ENCODE results near the gene RPL13.
A peak's percentile ranks its signal among the peaks of the same experiment; 100 is the strongest.

The RPL13 gene

DNA sequence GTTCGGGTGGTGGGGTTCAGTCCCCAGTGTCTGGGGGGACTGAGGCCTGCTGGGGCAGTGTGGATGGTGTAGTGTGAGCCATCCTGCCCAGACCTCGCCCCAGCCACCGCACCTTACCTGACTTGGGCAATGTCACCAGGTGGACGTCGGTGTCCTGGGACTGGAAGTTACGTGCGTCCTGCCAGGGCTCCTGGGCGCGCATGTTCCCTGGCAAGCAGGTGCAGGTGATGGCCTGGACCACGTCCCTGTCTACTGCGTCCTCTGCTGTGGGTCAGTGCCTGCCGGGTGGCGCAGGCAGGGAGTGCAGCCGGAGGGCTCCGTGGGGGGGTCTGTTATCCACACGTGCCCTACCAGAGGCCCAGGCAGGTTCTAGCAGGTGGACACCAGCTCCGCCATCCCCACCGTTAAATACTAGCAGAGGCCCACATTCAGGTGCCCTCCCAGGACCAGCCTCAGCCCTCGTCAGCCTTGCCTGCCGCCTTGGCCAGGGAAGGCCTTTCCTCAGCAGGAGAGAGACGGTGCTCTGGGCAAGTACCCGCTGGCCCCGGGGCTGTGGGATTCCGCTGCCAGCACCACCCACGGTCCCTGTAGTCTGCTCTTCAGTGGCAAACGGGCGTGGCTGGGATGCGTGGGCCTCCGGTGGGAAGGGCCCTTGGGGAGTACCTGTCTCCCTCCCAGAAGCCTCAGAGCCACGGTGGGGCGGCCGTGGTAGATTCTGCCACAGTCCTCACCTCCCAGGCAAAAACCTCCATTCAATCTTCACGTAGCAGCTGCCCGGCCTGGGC, 44.9 kb downstream of the RPL13 start:
- Histone ChIP-seq H3K4me2 (ENCODE audit: insufficient read depth, low read length) (0 out of 2 replicates have a peak overlapping the region, but pooled peaks have one; percentile 17), H3K9me3 (ENCODE audit: insufficient read depth, low read length, severe bottlenecking) (no peaks in the 10 kb centered on the region), H3K4me3 (ENCODE audit: low read depth in 1 of 2, low read length in 2 of 2) (no peak overlapping the region), H4K20me1 (ENCODE audit: insufficient read depth, low read length) (0 out of 2 replicates have a peak, but pooled peaks cover 3% of the 10 kb centered on the region), H3K36me3 (ENCODE audit: insufficient read depth, low read length) (no peaks in the 10 kb centered on the region), H2AFZ (ENCODE audit: low read depth, low read length) (no peak overlapping the region), H3K9ac (ENCODE audit: low read depth, low read length) (peak overlapping the region; percentile 65), H3K79me2 (ENCODE audit: insufficient read depth, low read length) (no peaks in the 10 kb centered on the region), H3K27me3 (ENCODE audit: insufficient read depth, low read length, poor library complexity) (no peaks in the 10 kb centered on the region), H3K27ac (ENCODE audit: low read length) (peak overlapping the region; percentile 94), H3K4me1 (ENCODE audit: insufficient read depth, low read length) (peaks cover 71% of the 10 kb centered on the region)
- no peak for TF ChIP-seq EZH2 (IDR thresholded peaks at IDR 0.05; ENCODE audit: borderline replicate concordance, low read depth, low read length, severe bottlenecking)
- ATAC-seq (ENCODE audit: insufficient read depth, low read depth) (no peak), DNase-seq (no peak)

DNA sequence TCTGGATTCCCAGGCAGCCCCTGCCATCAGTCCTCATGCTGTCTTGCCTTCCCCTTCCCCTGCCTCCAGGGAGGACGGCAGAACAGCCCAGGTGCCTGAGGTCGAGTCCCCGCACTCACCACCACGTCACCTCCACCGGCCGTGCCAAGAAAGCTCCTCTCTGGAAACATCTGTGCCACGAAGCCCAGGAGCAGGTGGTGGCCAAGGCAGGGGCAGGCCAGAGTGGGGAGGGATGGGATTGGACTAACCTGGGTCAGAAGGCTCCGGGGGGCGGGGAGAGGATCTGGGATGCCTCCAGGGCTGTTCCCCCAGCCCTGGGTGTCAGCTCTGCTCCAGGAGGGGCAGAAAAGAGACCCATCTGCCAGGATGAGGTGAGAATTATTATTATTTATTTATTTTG, 45.5 kb downstream of the RPL13 start:
- Histone ChIP-seq H4K20me1 (ENCODE audit: insufficient read depth, low read length) (0 out of 2 replicates have a peak, but pooled peaks cover 3% of the 10 kb centered on the region), H3K79me2 (ENCODE audit: insufficient read depth, low read length) (no peaks in the 10 kb centered on the region), H3K27ac (ENCODE audit: low read length) (peak overlapping the region; percentile 94), H3K27me3 (ENCODE audit: insufficient read depth, low read length, poor library complexity) (no peaks in the 10 kb centered on the region), H3K4me2 (ENCODE audit: insufficient read depth, low read length) (peak overlapping the region; percentile 17; the same call in 1 of the 2 replicates), H3K4me1 (ENCODE audit: insufficient read depth, low read length) (peaks cover 71% of the 10 kb centered on the region), H3K4me3 (ENCODE audit: low read depth in 1 of 2, low read length in 2 of 2) (no peak overlapping the region), H3K9ac (ENCODE audit: low read depth, low read length) (peak overlapping the region; percentile 65), H2AFZ (ENCODE audit: low read depth, low read length) (peak overlapping the region; percentile 19; the same call in 1 of the 2 replicates), H3K36me3 (ENCODE audit: insufficient read depth, low read length) (no peaks in the 10 kb centered on the region), H3K9me3 (ENCODE audit: insufficient read depth, low read length, severe bottlenecking) (no peaks in the 10 kb centered on the region)
- TF ChIP-seq, protein P1, sequence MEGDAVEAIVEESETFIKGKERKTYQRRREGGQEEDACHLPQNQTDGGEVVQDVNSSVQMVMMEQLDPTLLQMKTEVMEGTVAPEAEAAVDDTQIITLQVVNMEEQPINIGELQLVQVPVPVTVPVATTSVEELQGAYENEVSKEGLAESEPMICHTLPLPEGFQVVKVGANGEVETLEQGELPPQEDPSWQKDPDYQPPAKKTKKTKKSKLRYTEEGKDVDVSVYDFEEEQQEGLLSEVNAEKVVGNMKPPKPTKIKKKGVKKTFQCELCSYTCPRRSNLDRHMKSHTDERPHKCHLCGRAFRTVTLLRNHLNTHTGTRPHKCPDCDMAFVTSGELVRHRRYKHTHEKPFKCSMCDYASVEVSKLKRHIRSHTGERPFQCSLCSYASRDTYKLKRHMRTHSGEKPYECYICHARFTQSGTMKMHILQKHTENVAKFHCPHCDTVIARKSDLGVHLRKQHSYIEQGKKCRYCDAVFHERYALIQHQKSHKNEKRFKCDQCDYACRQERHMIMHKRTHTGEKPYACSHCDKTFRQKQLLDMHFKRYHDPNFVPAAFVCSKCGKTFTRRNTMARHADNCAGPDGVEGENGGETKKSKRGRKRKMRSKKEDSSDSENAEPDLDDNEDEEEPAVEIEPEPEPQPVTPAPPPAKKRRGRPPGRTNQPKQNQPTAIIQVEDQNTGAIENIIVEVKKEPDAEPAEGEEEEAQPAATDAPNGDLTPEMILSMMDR (IDR thresholded peaks at IDR 0.05; ENCODE audit: borderline replicate concordance, extremely low read depth, low read length, poor library complexity, severe bottlenecking), result no peak
- TF ChIP-seq EZH2 (IDR thresholded peaks at IDR 0.05; ENCODE audit: borderline replicate concordance, low read depth, low read length, severe bottlenecking), result no peak
- DNase-seq, result peak; percentile 35
- ATAC-seq (ENCODE audit: insufficient read depth, low read depth), result no peak

DNA sequence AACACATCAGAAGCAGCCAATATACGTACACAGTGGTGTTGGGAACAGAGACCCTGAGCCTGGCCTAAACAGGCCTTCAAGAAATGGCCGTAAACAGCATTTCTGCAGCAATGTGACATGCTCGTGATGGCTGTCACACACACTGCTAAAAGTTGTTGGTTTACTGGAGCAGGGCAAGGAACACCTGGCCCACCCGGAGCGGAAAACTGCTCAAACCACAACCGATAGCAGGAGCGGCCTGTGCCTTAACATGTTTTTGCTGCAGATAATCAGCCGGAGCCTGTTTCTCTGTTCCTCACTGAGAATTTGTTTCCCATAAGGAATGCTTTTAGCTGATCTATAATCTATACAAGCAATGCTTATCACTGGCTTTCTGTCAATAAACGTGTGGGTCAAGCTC, 47.0 kb downstream of the RPL13 start:
- Histone ChIP-seq H2AFZ (ENCODE audit: low read depth, low read length) (peak overlapping the region; percentile 66), H3K9ac (ENCODE audit: low read depth, low read length) (peak overlapping the region; percentile 65), H3K4me2 (ENCODE audit: insufficient read depth, low read length) (peak overlapping the region; percentile 54), H3K4me3 (ENCODE audit: low read depth in 1 of 2, low read length in 2 of 2) (peak overlapping the region in 1 of 2 experiments; percentile 38; a peak in 1 of 4 replicates), H3K27ac (ENCODE audit: low read length) (peak overlapping the region; percentile 94), H3K4me1 (ENCODE audit: insufficient read depth, low read length) (peaks cover 64% of the 10 kb centered on the region), H3K27me3 (ENCODE audit: insufficient read depth, low read length, poor library complexity) (no peaks in the 10 kb centered on the region), H3K36me3 (ENCODE audit: insufficient read depth, low read length) (no peaks in the 10 kb centered on the region), H4K20me1 (ENCODE audit: insufficient read depth, low read length) (0 out of 2 replicates have a peak, but pooled peaks cover 3% of the 10 kb centered on the region), H3K9me3 (ENCODE audit: insufficient read depth, low read length, severe bottlenecking) (no peaks in the 10 kb centered on the region), H3K79me2 (ENCODE audit: insufficient read depth, low read length) (no peaks in the 10 kb centered on the region)
- DNase-seq (peak; percentile 90), ATAC-seq (ENCODE audit: insufficient read depth, low read depth) (peak; percentile 77)
- TF ChIP-seq, protein P1 (IDR thresholded peaks at IDR 0.05; ENCODE audit: borderline replicate concordance, extremely low read depth, low read length, poor library complexity, severe bottlenecking), result no peak
- TF ChIP-seq EZH2 (IDR thresholded peaks at IDR 0.05; ENCODE audit: borderline replicate concordance, low read depth, low read length, severe bottlenecking), result no peak
